SK-N-SH treated with all-trans-retinoic acid at 6 μM for 48 hours (cell line): ENCODE results near the gene LRRC8E.

Experiments used
- ARNTL ChIP-seq: fragments of 450-650 bp; formaldehyde crosslinking; IDR thresholded peaks from 2 replicates; pipeline ENCODE4 v1.5.0; 2020; ENCODE audit warnings: low read depth, mild to moderate bottlenecking, moderate library complexity, borderline replicate concordance
- CREB5 ChIP-seq: fragments of 250-450 bp; sonication (Bioruptor Pico); IDR thresholded peaks from 2 replicates; pipeline ENCODE4 v1.5.1; 2020; ENCODE audit warnings: low read depth, mild to moderate bottlenecking, moderate library complexity
- GLIS3 ChIP-seq: fragments of 250-450 bp; sonication (Bioruptor Pico); IDR thresholded peaks from 2 replicates; pipeline ENCODE4 v1.5.0; 2020; ENCODE audit warnings: mild to moderate bottlenecking, moderate library complexity
- PATZ1 ChIP-seq: fragments of 250-450 bp; sonication (Bioruptor Pico); IDR thresholded peaks from 2 replicates; pipeline ENCODE4 v1.8.0; 2020; ENCODE audit warnings: mild to moderate bottlenecking, moderate library complexity, borderline replicate concordance
- SNAI2 ChIP-seq: fragments of 250-450 bp; sonication (Bioruptor Pico); IDR thresholded peaks from 2 replicates; pipeline ENCODE4 v1.5.0; 2020; ENCODE audit warnings: mild to moderate bottlenecking, moderate library complexity
- TCF4 ChIP-seq: fragments of 250-450 bp; sonication (Bioruptor Pico); IDR thresholded peaks from 2 replicates; pipeline ENCODE4 v1.8.0; 2021; ENCODE audit warnings: mild to moderate bottlenecking, moderate library complexity, borderline replicate concordance
- ZFP3 ChIP-seq: fragments of 250-450 bp; sonication (Bioruptor Pico); IDR thresholded peaks from 2 replicates; pipeline ENCODE4 v1.5.0; 2020; ENCODE audit warnings: mild to moderate bottlenecking, moderate library complexity
- ZFP30 ChIP-seq: fragments of 450-650 bp; formaldehyde crosslinking; IDR thresholded peaks from 2 replicates; pipeline ENCODE4 v1.5.0; 2022; ENCODE audit warnings: mild to moderate bottlenecking, moderate library complexity

- TF ChIP-seq GLIS3 (no peak), ZFP3 (CRISPR knock-in tag) (no peak), CREB5 (CRISPR knock-in tag) (no peak), SNAI2 (CRISPR knock-in tag) (no peak), PATZ1 (CRISPR knock-in tag) (no peak), ARNTL (no peak), TCF4 (CRISPR knock-in tag) (no peak), ZFP30 (CRISPR knock-in tag) (no peak)
Measured at GRCh38 chr19:7869453-7869909, 18.8 kb upstream of the LRRC8E start.
